ENCODE measurements around the gene NT5C2.
"Not testable (repeated sequence)": the region's sequence is repeated elsewhere in the genome, so short reads cannot be mapped to it uniquely, and the experiment has no call there.

The NT5C2 gene

DNA sequence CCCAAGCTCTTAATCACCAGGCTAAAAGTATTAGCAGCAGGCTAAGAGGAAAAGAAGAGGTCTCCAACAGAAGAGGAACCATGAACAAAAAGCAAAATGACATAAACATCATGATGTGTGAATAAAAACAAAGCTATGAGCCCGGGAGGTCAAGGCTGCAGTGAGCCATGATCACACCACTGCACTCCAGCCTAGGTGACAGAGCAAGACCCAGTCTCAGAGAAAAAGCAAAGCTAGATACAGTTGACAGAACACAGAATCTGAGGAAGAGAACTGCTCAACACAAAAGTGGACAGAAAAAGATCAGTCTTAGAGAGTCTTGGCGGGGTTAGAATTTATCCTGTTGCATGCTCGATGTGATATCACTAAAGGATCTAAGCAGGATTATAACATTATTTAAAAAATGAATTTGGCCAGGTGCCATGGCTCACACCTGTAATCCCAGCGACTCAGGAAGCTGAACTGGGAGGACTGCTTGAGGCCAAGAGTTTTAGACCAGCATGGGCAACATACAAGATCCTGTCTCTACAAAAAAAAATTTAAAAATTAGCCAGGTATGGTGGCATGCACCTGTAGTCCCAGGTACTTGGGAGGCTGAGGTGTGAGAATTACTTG, 37.5 kb downstream of the NT5C2 start:
- no peak for DNase-seq

DNA sequence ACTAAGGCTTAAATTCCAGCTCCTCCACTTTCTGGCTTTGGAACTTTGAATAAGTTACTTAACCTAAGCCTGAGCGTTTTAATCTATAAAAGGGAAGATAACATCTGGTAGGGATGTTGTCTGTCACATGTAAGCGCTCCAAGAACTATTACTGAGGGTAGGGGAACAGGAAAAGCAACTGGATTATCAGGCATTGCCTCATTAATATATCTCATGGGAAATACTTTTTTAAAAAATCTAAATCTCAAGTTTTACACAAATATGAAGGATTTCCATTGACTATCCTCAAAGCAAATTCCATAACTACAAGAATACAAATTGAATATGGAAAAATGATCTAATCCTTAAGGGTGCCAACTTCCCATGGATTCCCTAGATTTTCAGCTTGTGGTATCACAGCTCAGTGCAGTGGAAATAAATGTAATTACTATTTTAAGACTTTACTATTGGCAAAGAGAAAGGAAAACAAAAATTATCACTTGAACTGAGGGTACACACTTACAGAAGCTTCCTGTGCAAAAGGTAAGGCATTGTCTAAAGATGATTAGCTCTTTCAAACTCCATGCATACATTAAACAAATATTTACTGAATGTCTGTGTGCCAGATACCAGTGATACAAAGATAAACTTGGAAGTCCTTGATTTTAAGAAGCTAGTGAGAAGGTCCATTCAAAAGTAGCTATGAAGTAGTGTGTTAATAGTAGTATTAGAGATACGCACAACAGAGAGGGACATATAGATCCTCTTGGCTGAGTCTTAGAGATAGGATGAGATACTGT, 38.4 kb downstream of the NT5C2 start:
- no peak for DNase-seq

- no peak for DNase-seq
These were observed 39.5 kb downstream of the NT5C2 start for GRCh38 chr10:103153302-103154197.

GRCh38 chr10:103149991-103150622, 43.0 kb downstream of the NT5C2 start:
- no peak for DNase-seq

GRCh38 chr10:103147645-103148044, 45.4 kb downstream of the NT5C2 start:
- DNase-seq = no peak

DNA sequence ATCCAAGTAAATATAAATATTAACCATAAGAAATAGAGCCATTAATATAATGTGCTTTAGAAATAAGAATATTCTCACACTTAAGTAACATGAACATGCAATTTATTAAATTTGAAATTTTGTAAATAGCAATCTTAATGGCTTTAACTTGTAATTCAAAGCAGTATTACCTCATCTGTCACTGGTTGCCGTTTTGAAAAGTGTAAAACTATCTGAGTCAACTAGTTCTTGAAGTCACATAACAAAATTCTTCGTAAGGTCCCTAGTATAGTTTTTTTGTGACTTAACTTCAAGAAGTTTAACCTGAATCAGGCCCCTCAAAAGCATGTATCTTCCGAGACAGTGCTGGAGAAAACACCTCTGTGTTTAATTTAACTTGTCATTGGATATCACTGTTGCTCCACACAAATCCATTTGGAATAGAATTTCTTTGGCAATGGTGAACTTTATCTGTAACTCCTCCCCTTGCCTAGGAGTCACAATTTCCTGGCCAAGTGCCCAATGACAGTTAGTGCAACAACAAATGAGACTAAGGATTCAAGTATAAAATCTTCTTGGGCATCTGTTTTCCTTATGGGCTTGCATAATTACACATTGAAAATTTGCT, 47.1 kb downstream of the NT5C2 start:
- DNase-seq = peak; percentile 3

DNA sequence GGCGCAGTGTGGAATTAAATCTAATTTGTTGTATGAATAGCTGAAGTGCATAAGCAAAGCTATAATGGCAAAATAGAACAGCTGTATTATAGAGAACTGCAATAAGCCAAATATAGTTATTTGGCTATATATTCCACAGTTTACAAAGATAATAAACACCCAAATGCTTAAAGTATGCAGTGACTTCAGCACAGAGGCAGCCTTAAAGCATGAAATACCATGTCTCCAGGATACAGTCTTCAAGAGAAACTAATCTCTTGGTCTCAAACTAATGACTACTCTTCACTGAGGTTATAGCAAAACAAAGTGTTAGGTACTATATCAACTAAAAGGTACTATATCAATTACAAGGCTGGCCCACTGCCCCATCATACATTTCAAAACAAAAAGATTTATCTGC, 48.0 kb downstream of the NT5C2 start:
- DNase-seq = no peak

GRCh38 chr10:103144041-103144440, 49.0 kb downstream of the NT5C2 start:
- DNase-seq = no peak

DNA sequence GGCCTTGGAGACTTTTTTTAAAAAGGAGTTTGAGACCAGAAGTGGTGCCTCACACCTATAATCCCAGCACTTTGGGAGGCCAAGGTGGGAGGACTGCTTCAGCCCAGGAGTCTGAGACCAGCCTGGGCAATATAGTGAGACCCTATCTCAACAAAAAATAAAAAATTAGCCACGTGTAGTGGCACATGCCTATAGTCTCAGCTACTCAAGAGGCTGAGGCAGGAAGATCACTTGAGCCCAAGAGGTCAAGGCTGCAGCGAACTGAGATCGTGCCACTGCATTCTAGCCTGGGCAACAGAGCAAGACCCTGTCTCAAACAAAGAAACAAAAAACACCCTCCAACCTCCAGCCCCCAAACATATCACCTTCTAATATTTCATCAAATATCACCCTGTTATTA, 49.4 kb downstream of the NT5C2 start:
- not testable (repeated sequence) for DNase-seq

- DNase-seq = no peak
These were observed 51.1 kb downstream of the NT5C2 start for GRCh38 chr10:103141950-103142349.

- no peak for DNase-seq
These were observed 52.6 kb downstream of the NT5C2 start for GRCh38 chr10:103140469-103140868.

GRCh38 chr10:103139803-103140202, 53.3 kb downstream of the NT5C2 start:
- no peak for DNase-seq

- not testable (repeated sequence) for DNase-seq
These were observed 57.9 kb downstream of the NT5C2 start for GRCh38 chr10:103135168-103135567.

GRCh38 chr10:103130910-103131309, 62.2 kb downstream of the NT5C2 start:
- no peak for DNase-seq

DNA sequence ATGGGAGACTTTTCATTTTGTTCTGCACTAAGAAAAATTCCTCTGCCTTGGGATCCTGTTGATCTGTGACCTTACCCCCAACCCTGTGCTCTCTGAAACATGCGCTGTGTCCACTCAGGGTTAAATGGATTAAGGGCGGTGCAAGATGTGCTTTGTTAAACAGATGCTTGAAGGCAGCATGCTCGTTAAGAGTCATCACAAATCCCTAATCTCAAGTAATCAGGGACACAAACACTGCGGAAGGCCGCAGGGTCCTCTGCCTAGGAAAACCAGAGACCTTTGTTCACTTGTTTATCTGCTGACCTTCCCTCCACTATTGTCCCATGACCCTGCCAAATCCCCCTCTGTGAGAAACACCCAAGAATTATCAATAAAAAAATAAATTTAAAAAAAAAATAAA, 62.9 kb downstream of the NT5C2 start:
- DNase-seq = not testable (repeated sequence)

- DNase-seq = no peak
These were observed 65.8 kb downstream of the NT5C2 start for GRCh38 chr10:103127241-103127640.

DNA sequence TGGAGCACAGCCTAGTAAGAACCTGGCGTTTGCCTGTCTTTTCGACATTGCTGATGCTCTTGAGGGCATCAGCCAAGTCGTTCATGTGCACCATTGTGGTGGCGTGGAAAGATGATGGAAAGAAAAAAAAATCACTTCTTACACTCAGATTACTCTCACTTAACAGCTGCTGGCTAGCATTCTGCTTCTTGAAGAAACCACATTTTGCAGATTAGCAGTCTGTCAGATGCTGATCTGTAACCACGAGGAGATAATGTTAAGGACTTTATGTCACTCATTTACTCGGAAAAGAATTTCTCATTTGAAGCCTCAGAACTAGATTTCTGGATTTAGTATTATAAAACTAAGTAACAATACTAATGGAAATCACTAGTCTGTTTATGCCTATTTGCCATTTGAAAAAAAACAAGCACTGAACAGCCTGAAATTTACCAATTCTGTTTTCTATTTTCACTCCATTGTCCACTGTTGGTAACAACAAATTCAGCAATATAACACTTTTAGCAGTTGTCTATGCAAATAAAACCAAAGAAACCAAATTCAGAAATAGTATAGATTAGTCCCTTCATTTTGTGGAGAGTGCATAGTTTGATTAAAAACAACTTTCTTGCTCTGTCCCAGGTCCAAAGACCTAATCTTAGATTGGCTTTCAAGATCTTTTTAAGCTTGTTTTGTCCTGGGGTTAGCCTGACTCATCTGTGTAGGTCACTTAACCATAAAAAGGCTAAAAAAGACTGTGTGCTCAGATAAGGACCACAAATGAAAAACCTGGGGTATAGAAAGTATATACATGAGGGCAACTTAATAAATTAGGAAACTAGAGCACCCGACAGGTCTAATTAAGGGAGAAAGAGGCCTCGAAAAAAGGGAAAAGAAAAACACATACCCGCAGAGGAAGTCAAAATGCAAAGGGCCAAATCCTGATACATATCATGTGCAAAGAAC, 67.5 kb downstream of the NT5C2 start:
- no peak for DNase-seq

- no peak for DNase-seq
These were observed 68.5 kb downstream of the NT5C2 start for GRCh38 chr10:103124420-103125096.

- no peak for DNase-seq
These were observed 69.6 kb downstream of the NT5C2 start for GRCh38 chr10:103123282-103124024.

Data from CD4-positive, alpha-beta T cell treated with Interleukin-17A for 4 hours (primary cell).